ENCODE measurements around the gene CRTAP.

GRCh38 chr3:33095436-33095835 lies 18.4 kb upstream of the CRTAP start:
- TF ChIP-seq, protein P1, sequence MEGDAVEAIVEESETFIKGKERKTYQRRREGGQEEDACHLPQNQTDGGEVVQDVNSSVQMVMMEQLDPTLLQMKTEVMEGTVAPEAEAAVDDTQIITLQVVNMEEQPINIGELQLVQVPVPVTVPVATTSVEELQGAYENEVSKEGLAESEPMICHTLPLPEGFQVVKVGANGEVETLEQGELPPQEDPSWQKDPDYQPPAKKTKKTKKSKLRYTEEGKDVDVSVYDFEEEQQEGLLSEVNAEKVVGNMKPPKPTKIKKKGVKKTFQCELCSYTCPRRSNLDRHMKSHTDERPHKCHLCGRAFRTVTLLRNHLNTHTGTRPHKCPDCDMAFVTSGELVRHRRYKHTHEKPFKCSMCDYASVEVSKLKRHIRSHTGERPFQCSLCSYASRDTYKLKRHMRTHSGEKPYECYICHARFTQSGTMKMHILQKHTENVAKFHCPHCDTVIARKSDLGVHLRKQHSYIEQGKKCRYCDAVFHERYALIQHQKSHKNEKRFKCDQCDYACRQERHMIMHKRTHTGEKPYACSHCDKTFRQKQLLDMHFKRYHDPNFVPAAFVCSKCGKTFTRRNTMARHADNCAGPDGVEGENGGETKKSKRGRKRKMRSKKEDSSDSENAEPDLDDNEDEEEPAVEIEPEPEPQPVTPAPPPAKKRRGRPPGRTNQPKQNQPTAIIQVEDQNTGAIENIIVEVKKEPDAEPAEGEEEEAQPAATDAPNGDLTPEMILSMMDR (conservative IDR thresholded peaks at IDR 0.05): no peak
- TF ChIP-seq ZFX (IDR thresholded peaks at IDR 0.05): no peak

All from C4-2B (cell line).